GM12878 (cell line): ENCODE measurements around the gene GPR89B. TPM values are rescaled to one million over a fixed set of nuclear protein-coding genes. Genes with fewer than 3 reads are reported as not detected.

Experiments used
- ATAC-seq: fragments of 200-7000 bp; cut with Tn5 transposase; 3 replicates; pipeline ENCODE4 v1.9.1; 2020; ENCODE audit warnings: mild to moderate bottlenecking, moderate library complexity
- BruUV-seq: library from RNA; stranded (reverse); fragments of 400-500 nt; replicated peaks from 2 replicates; lab custom pipeline; 2021; lab: Mats Ljungman, UMichigan
- CTCF ChIA-PET: fragments of 300-600 bp; sonication (Branson Sonifier 250); formaldehyde crosslinking; extraction: SDS; loops from one replicate; lab custom pipeline; 2021; ENCODE audit warnings: inconsistent platforms; lab: Yijun Ruan, JAX
- POLR2A ChIA-PET: fragments of 350-600 bp; formaldehyde crosslinking; extraction: SDS; loops from one replicate; lab custom pipeline; 2021; ENCODE audit warnings: inconsistent platforms; lab: Charles Lee
- RAD21 ChIA-PET: fragments of 300-600 bp; sonication (Branson Sonifier 250); formaldehyde crosslinking; loops from one replicate; lab custom pipeline; 2023; ENCODE audit warnings: antibody characterized with exemption; ENCODE audit not compliant: unreplicated experiment; lab: Charles Lee
- SMC1A ChIA-PET: fragments of 300-600 bp; sonication (Branson Sonifier 250); formaldehyde crosslinking; loops from one replicate; lab custom pipeline; 2023; ENCODE audit not compliant: unreplicated experiment, uncharacterized antibody; lab: Charles Lee
- DNase-seq: peaks from one replicate; pipeline ENCODE4 v3.0.0-alpha.2; 2011; ENCODE audit warnings: low read depth, low spot score
- FAIRE-seq: peaks from 3 replicates; lab custom pipeline; 2011; peaks lifted over from hg19 to GRCh38; lab: Jason Lieb, UNC
- H2AFZ ChIP-seq: 2 replicates; pipeline ENCODE4 v1.6.0; 2011; ENCODE audit warnings: low read depth, low read length, control low read depth; ENCODE audit not compliant: control insufficient read depth
- H3K27ac ChIP-seq: 2 replicates; pipeline ENCODE4 v1.5.1; 2011; ENCODE audit warnings: control low read depth; ENCODE audit not compliant: control insufficient read depth, insufficient read depth
- H3K27me3 ChIP-seq, 2 experiments: replicated peaks in 1 of 2; 2 replicates each; pipeline versions ENCODE4 v1.6.0 to v1.6.1; 2011; ENCODE audit warnings: low read length in 1 of 2; ENCODE audit not compliant: control insufficient read depth in 2 of 2, insufficient read depth in 2 of 2
- H3K36me3 ChIP-seq, 2 experiments: 2 replicates each; pipeline ENCODE4 v1.5.1; 2011; ENCODE audit warnings: low read length in 1 of 2; ENCODE audit not compliant: control insufficient read depth in 2 of 2, insufficient read depth in 2 of 2
- H3K4me1 ChIP-seq: 2 replicates; pipeline ENCODE4 v1.6.1; 2011; ENCODE audit warnings: mild to moderate bottlenecking, low read length, moderate library complexity, mixed read lengths; ENCODE audit not compliant: control insufficient read depth, insufficient read depth
- H3K4me2 ChIP-seq: 2 replicates; pipeline ENCODE4 v1.6.0; 2011; ENCODE audit warnings: control low read depth; ENCODE audit not compliant: control insufficient read depth, insufficient read depth
- H3K4me3 ChIP-seq: fragments of 200-600 bp; sonication (generic); 2 replicates; pipeline ENCODE4 v1.5.1; 2016
- H3K79me2 ChIP-seq: 2 replicates; pipeline ENCODE4 v1.6.0; 2011; ENCODE audit warnings: low read length; ENCODE audit not compliant: control insufficient read depth, insufficient read depth
- H3K9ac ChIP-seq: 2 replicates; pipeline ENCODE4 v1.8.0; 2011; ENCODE audit warnings: low read length, control low read depth, mixed read lengths; ENCODE audit not compliant: control insufficient read depth, insufficient read depth
- H3K9me3 ChIP-seq: replicated peaks from 3 replicates; pipeline ENCODE4 v1.5.1; 2011; ENCODE audit warnings: mild to moderate bottlenecking, low read length; ENCODE audit not compliant: control insufficient read depth, insufficient read depth
- H4K20me1 ChIP-seq: 2 replicates; pipeline ENCODE4 v1.6.0; 2011; ENCODE audit not compliant: control insufficient read depth, insufficient read depth
- ASH2L ChIP-seq: fragments of 300-600, 200-600 bp; sonication (generic); IDR thresholded peaks from 2 replicates; pipeline ENCODE4 v1.6.1; 2017; ENCODE audit warnings: low read depth, mild to moderate bottlenecking, borderline replicate concordance
- CBX5 ChIP-seq: sonication (generic); IDR thresholded peaks from 2 replicates; pipeline ENCODE4 v1.6.1; 2016; ENCODE audit warnings: low read depth, moderate library complexity, mild to moderate bottlenecking, inconsistent platforms
- EZH2 ChIP-seq: IDR thresholded peaks from 2 replicates; pipeline ENCODE4 v1.6.1; 2012; ENCODE audit warnings: low read depth, mild to moderate bottlenecking, control low read depth, inconsistent platforms, low read length, borderline replicate concordance; ENCODE audit not compliant: control insufficient read depth
- PRDM15 ChIP-seq: fragments of 450-650 bp; formaldehyde crosslinking; IDR thresholded peaks from 2 replicates; pipeline ENCODE4 v1.4.0; 2020; ENCODE audit warnings: mild to moderate bottlenecking, moderate library complexity
- SMAD1 ChIP-seq: fragments of 450-650 bp; IDR thresholded peaks from 2 replicates; pipeline ENCODE4 v1.6.1; 2018; ENCODE audit warnings: mild to moderate bottlenecking, low read depth; ENCODE audit not compliant: partially characterized antibody
- SREBF2 ChIP-seq: IDR thresholded peaks from 2 replicates; pipeline ENCODE4 v1.6.1; 2012; ENCODE audit warnings: mild to moderate bottlenecking, low read length
- USF2 ChIP-seq: IDR thresholded peaks from 2 replicates; pipeline ENCODE4 v1.6.1; 2011; ENCODE audit warnings: low read depth, low read length, improper control_type of control experiment, borderline replicate concordance
- YBX1 ChIP-seq: fragments of 450-650 bp; IDR thresholded peaks from 2 replicates; pipeline ENCODE4 v1.6.1; 2016; ENCODE audit warnings: antibody characterized with exemption
- ZBED1 ChIP-seq: IDR thresholded peaks from 2 replicates; pipeline ENCODE4 v1.6.1; 2016; ENCODE audit warnings: borderline replicate concordance
- ZBTB4 ChIP-seq: fragments of 450-650 bp; formaldehyde crosslinking; IDR thresholded peaks from 2 replicates; pipeline ENCODE4 v1.4.0; 2022; ENCODE audit warnings: mild to moderate bottlenecking, moderate library complexity
- ZNF274 ChIP-seq: IDR thresholded peaks from one replicate; pipeline ENCODE4 v1.8.0; 2011; ENCODE audit not compliant: insufficient read length, insufficient read depth
- whole genome bisulfite sequencing: methylation state at CpG from one replicate; pipeline ENCODE4 v1.1.6; 2016; ENCODE audit warnings: low lambda C conversion rate; ENCODE audit not compliant: insufficient replicate concordance, insufficient coverage; ENCODE audit errors: missing lambda C conversion rate; 5-methylcytosine and 5-hydroxymethylcytosine counted together
- in situ Hi-C: fragments of 300-500 bp; cut with MboI; formaldehyde crosslinking; loops from 9 replicates; pipeline ENCODE4 v1.14.3; 2018; ENCODE audit warnings: mixed read lengths
- intact Hi-C: fragments of 100-400 bp; cut with micrococcal nuclease; formaldehyde crosslinking; loops from one replicate; pipeline ENCODE4 v1.14.2; 2022; ENCODE audit not compliant: unreplicated experiment
- polyA plus RNA-seq, 11 experiments: library from polyadenylated mRNA; depleted of rRNA in 4 of 11; unstranded in 6 of 11; stranded (reverse) in 5 of 11; fragments of >200 nt; fragmentation: Nextera tagmentation in 4 of 11; fragmentation: Illumina TruSeq in 1 of 11; extraction: Ambion mirVana in 4 of 11; extraction: Trizol in 1 of 11; gene quantifications; 1 replicate in 1 of 11; 2 replicates in 10 of 11; pipeline versions ENCODE4 v1.2.1 to v1.2.3, GENCODE V29; 2011 to 2016; ENCODE audit warnings: inconsistent platforms in 2 of 11, missing spikeins in 2 of 11, low read depth in 1 of 11
- total RNA-seq, 4 experiments: library from RNA; depleted of rRNA in 3 of 4; stranded (reverse); fragments of >200 nt in 3 of 4; fragmentation: Illumina TruSeq in 1 of 4; extraction: Trizol in 1 of 4; gene quantifications; 2 replicates each; pipeline versions ENCODE4 v1.2.1 to v1.2.3, GENCODE V29; 2013 to 2021

GPR89B gene
- total and polyA plus RNA-seq, 10 of the 15 experiments (the other 5 are each of a cell fraction or from before 2014, with no cell fraction given): 7.5 to 28.9 (median 16.6) TPM

- Histone ChIP-seq H3K36me3 (no peaks in the 10 kb centered on the region), H2AFZ (no peak overlapping the region), H3K79me2 (no peaks in the 10 kb centered on the region), H3K4me1 (no peaks in the 10 kb centered on the region), H3K27ac (no peak overlapping the region), H3K27me3 (no peaks in the 10 kb centered on the region), H3K9ac (no peak overlapping the region), H3K4me3 (no peak overlapping the region), H4K20me1 (no peaks in the 10 kb centered on the region), H3K4me2 (no peak overlapping the region), H3K9me3 (no peaks in the 10 kb centered on the region)
- ChIA-PET RAD21 (no interaction called here), SMC1A (no interaction called here), CTCF (interaction anchor here (1.9 kb wide), 1 partner anchor 10 kb away, joined by 7 read pairs; no protein-coding TSS in a partner anchor), POLR2A (no interaction called here)
- TF ChIP-seq YBX1 (no peak), ASH2L (no peak), PRDM15 (CRISPR knock-in tag) (no peak), ZBED1 (no peak), ZBTB4 (CRISPR knock-in tag) (no peak), ZNF274 (no peak), EZH2 (no peak), SREBF2 (no peak), USF2 (no peak), CBX5 (no peak), SMAD1 (no peak)
- intact Hi-C loops (no loop called here), in situ Hi-C loops (no loop called here)
- ATAC-seq (no peak), FAIRE-seq (no peak), DNase-seq (no peak)
- WGBS: 42% methylated on average over 2 of the region's 2 CpGs
- BruUV-seq: no TSS peak
Measured at GRCh38 chr1:147882535-147882934, 45.7 kb upstream of the GPR89B start.
